Activated CD4-positive, alpha-beta T cell treated with anti-CD3 and anti-CD28 coated beads for 36 hours (primary cell): ENCODE measurements around the gene SUPT20HL1. TPM values are rescaled to one million over a fixed set of nuclear protein-coding genes. Genes with fewer than 3 reads are reported as not detected.
"Not testable (repeated sequence)": the region's sequence is repeated elsewhere in the genome, so short reads cannot be mapped to it uniquely, and the experiment has no call there.

Experiments used
- ATAC-seq: fragments of 200-7000 bp; cut with Tn5 transposase; one replicate; pipeline ENCODE4 v1.10.0; 2021; ENCODE audit warnings: mild to moderate bottlenecking, moderate library complexity
- CTCF ChIA-PET: fragments of 350-600 bp; sonication (Branson Sonifier 250); formaldehyde crosslinking; loops from one replicate; lab custom pipeline; 2021; ENCODE audit warnings: antibody characterized with exemption; lab: Charles Lee
- POLR2A ChIA-PET: fragments of 350-600 bp; sonication (Branson Sonifier 250); formaldehyde crosslinking; loops from one replicate; lab custom pipeline; 2021; ENCODE audit warnings: antibody characterized with exemption, inconsistent platforms; lab: Charles Lee
- DNase-seq: peaks from one replicate; pipeline ENCODE4 v3.0.0-alpha.2; 2020
- H3K27ac Mint-ChIP-seq: one replicate; pipeline ENCODE4 v1.8.0; 2021; ENCODE audit warnings: mixed read lengths
- H3K27me3 Mint-ChIP-seq: one replicate; pipeline ENCODE4 v1.8.0; 2021; ENCODE audit warnings: mixed read lengths
- H3K36me3 Mint-ChIP-seq: one replicate; pipeline ENCODE4 v1.8.0; 2021; ENCODE audit warnings: low read depth, mixed read lengths
- H3K4me1 Mint-ChIP-seq: one replicate; pipeline ENCODE4 v1.8.0; 2021; ENCODE audit warnings: mixed read lengths
- H3K4me3 Mint-ChIP-seq: one replicate; pipeline ENCODE4 v1.8.0; 2021; ENCODE audit warnings: mild to moderate bottlenecking, moderate library complexity, mixed read lengths
- H3K9me3 Mint-ChIP-seq: one replicate; pipeline ENCODE4 v1.8.0; 2021; ENCODE audit warnings: low read depth, mixed read lengths
- intact Hi-C, 2 experiments: fragments of 100-400 bp; cut with DNase I in 1 of 2; cut with micrococcal nuclease in 1 of 2; formaldehyde crosslinking; loops; one replicate each; pipeline versions ENCODE4 v1.14.2 to v1.15.1; 2022 to 2024; cut with DNase I, micrococcal nuclease
- total RNA-seq, 2 experiments: library from RNA; stranded (reverse); gene quantifications; one replicate each; pipeline ENCODE4 v1.2.3, GENCODE V29; 2021

Gene SUPT20HL1
- total RNA-seq, result under 1 TPM in 1 of 2 experiments, not detected in 1; 0.07 TPM

DNA sequence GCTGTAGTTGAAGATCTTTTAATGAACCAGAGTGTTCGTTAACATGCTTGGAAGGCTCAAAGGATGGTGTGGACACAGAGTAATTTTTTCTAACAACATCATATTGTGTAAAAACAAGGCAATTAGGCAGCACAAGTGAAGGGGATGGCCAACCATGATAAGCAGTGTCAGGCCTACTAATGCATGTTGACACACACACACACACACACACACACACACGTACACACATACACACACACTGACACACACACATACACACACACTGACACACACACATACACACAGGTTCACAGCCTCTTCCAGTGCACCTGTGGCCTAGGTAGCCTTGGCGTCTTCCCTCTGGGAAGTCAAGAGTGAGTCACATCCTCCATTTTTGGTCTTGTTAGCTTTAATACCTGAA is at the start of gene SUPT20HL1:
Gene SUPT20HL1 (plus strand): TSS at position 368 of the 400 bp plus-strand sequence. CDS start 2,122 bp downstream, outside the sequence.
- Mint-ChIP-seq H3K9me3 (no peaks in the 10 kb centered on the region), H3K36me3 (no peaks in the 10 kb centered on the region), H3K27me3 (no peaks in the 10 kb centered on the region), H3K4me1 (no peaks in the 10 kb centered on the region), H3K27ac (no peak within 1 kb of the TSS), H3K4me3 (no peak within 1 kb of the TSS)
- intact Hi-C loops, result no loop called here
- ChIA-PET CTCF (no interaction called here), POLR2A (no interaction called here)
- no peak for DNase-seq
- ATAC-seq, result no peak

DNA sequence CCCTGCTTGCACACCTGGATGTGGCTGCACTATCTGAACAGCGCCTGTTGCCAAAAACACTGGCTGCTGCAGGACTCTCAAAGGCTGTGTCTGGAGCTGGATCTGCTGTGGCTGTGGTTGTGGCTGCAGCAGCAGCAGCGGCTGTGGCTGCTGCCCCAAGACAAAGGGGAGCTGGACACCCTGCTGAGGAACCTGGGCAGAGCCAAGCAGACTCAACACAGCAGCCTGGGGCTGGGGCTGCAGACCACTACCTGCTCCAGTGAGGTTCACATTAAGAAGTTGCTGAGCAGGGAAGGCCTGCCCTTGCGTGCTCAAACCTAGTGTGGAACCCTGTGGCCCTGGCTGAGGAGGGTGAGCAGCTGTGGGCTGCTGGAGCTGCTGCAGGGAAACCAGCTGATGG is 49.5 kb upstream of the SUPT20HL1 start:
- ATAC-seq, H3K27ac Mint-ChIP-seq, H3K4me3 Mint-ChIP-seq, POLR2A ChIA-PET, intact Hi-C loops, DNase-seq, H3K9me3 Mint-ChIP-seq, H3K36me3 Mint-ChIP-seq, H3K4me1 Mint-ChIP-seq, H3K27me3 Mint-ChIP-seq: not testable (repeated sequence)
- CTCF ChIA-PET, result interaction anchor here (1.0 kb wide), 1 partner anchor 10 kb away, joined by 3 read pairs; no protein-coding TSS in a partner anchor

DNA sequence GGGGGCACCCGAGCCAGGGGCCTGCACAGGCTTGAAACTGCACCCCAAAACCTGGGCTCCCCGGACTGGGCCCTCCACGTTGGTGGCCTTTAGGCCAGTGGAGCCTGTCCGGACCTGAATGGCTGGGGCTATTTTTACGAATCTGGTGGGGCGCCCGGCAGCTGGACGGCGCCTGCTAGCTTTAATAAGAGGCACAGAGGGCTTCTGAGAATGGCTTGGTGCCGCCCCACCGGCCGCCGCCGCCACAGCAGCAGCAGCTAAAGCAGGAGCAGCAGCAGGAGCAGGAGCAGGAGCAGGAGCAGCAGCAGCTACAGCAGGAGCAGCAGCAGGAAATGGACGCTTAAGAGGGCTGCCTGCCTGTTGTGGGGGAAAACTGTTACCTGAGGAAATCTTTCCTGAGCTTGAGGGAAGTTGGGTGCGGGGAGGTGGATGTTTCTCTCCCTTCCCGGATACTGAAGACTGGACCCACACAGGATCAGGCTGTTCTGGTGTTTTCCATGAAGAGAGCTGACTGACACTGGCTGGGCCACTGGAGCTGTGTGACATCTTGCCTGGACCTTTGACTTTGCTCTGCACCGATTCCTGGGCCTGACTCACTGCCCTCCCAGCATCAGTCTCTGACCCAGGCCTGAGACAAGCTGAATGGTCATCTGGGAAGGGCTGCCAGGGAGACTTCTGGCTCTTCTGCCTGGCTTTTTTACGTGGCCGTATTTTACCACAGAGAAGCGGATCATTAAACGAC is 48.8 kb upstream of the SUPT20HL1 start:
- H3K27me3 Mint-ChIP-seq, intact Hi-C loops, H3K27ac Mint-ChIP-seq, H3K4me3 Mint-ChIP-seq, H3K9me3 Mint-ChIP-seq, POLR2A ChIA-PET, H3K36me3 Mint-ChIP-seq, ATAC-seq, H3K4me1 Mint-ChIP-seq, DNase-seq: not testable (repeated sequence)
- CTCF ChIA-PET, result interaction anchor here (1.0 kb wide), 1 partner anchor 11 kb away, joined by 3 read pairs; no protein-coding TSS in a partner anchor

DNA sequence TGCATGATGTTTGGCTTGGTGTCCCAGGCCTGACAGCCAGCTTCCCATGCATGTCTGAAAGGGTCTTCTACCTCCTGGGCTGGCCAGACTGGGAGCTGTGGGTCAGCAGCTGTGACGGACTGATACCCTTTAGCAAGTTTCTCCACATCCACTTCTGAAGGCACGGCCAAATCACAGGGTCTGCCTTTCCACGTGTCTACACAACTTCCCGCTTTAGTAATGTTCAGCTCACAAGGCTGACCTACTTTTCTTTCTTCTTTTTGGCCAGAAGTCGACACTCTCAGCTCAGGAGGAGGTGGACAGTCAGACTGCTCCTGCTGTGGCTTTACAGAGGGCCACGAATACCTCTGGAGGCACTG is 48.2 kb upstream of the SUPT20HL1 start:
- CTCF ChIA-PET, DNase-seq, ATAC-seq, H3K9me3 Mint-ChIP-seq, H3K4me1 Mint-ChIP-seq, H3K27me3 Mint-ChIP-seq, intact Hi-C loops, H3K4me3 Mint-ChIP-seq, POLR2A ChIA-PET, H3K36me3 Mint-ChIP-seq, H3K27ac Mint-ChIP-seq: not testable (repeated sequence)

DNA sequence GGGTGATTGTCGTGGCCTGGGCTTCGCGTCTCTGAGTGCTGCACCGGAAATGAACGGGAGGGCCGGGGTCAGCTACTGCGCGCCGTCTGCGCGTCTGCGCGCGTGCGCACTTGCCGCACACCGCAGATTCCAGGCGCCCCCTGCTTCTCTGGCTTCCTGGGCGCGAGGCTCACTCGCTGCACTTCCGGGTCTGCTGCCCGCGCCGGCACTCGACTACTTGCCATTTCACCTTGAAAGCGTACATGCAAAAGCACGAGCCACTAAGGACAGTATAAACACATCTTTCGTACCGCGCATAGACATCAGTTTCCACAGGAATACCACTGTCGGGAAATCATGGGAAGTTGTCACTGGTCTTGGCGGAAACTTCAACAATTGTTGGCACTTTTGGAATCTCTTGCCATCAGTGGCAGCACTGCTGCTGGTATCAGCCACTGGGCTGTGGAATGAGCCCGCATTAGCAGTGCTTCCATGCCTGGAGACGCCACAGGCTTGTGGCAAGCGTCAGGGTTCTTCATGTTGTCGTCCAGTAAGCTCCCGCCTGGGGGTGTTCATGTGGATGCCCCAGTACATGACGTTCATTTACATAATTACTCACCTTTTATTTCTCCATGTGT is 46.3 kb upstream of the SUPT20HL1 start, which contains the start of gene SUPT20HL2:
Gene SUPT20HL2 (minus strand): TSS at position 51 of the 617 bp plus-strand sequence. CDS start 754 bp downstream, outside the sequence.
- ChIA-PET CTCF (interaction anchor here (0.7 kb wide), 1 partner anchor 1180 kb away, joined by 3 read pairs; no protein-coding TSS in a partner anchor), POLR2A (no interaction called here)
- no peaks in the 10 kb centered on the region for H3K9me3 Mint-ChIP-seq
- DNase-seq, result no peak
- H3K27ac Mint-ChIP-seq, result no peak within 1 kb of the TSS
- peaks cover under 1% of the 10 kb centered on the region for H3K4me1 Mint-ChIP-seq
- no peak for ATAC-seq
- H3K36me3 Mint-ChIP-seq, result no peaks in the 10 kb centered on the region
- intact Hi-C loops, result no loop called here
- H3K27me3 Mint-ChIP-seq, result no peaks in the 10 kb centered on the region
- no peak within 1 kb of the TSS for H3K4me3 Mint-ChIP-seq

DNA sequence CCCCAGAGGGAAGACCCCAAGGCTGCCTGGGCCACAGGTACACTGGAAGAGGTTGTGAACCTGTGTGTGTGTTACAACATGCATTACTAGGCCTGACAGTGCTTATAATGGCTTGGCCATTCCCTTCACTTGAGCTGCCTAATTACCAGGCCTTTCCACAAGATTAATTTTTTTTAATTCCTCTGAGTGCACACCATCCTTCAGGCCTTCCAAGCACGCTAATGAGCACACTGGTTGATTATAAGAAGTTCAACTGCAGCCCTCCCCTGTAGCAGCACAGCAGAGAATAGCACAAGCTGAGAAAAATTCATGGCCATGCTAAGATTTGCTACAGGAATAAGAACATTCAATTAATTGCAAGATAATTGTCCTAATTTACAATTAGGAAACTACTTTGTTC is 44.3 kb upstream of the SUPT20HL1 start:
- CTCF ChIA-PET, result no interaction called here

DNA sequence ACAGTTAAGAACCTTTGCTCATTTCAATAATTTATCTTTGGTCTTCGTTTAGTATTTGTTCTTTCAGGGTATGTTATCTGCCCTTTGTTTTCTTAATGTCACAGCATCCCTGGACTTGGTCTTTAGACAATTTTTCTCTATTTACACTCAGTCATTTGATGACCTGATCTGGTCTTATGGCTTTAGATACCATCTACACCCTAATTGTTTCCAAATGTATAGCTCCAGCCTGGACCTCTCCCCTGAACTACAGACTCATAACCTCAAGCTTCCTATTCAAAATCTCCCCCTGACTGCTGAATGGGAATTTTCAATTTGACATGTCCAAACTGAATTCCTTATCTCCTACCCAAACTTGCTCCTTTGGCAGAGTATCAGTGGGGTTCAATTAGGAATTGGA is 42.9 kb upstream of the SUPT20HL1 start:
- ChIA-PET POLR2A (no interaction called here), CTCF (no interaction called here)
- H3K4me1 Mint-ChIP-seq, result no peaks in the 10 kb centered on the region
- H3K9me3 Mint-ChIP-seq, result no peaks in the 10 kb centered on the region
- no peaks in the 10 kb centered on the region for H3K36me3 Mint-ChIP-seq
- no peak overlapping the region for H3K4me3 Mint-ChIP-seq
- no peak overlapping the region for H3K27ac Mint-ChIP-seq
- peaks cover 2% of the 10 kb centered on the region for H3K27me3 Mint-ChIP-seq
- ATAC-seq (no peak), DNase-seq (no peak)
- intact Hi-C loops, result no loop called here

More for the DNA sequence above, 44.3 kb upstream of the SUPT20HL1 start:
- no peak for ATAC-seq
- Mint-ChIP-seq H3K27me3 (peaks cover 2% of the 10 kb centered on the region), H3K9me3 (no peaks in the 10 kb centered on the region), H3K27ac (no peak overlapping the region), H3K4me1 (no peaks in the 10 kb centered on the region), H3K4me3 (no peak overlapping the region), H3K36me3 (no peaks in the 10 kb centered on the region)
- POLR2A ChIA-PET, result no interaction called here
- DNase-seq, result no peak
- intact Hi-C loops, result no loop called here

DNA sequence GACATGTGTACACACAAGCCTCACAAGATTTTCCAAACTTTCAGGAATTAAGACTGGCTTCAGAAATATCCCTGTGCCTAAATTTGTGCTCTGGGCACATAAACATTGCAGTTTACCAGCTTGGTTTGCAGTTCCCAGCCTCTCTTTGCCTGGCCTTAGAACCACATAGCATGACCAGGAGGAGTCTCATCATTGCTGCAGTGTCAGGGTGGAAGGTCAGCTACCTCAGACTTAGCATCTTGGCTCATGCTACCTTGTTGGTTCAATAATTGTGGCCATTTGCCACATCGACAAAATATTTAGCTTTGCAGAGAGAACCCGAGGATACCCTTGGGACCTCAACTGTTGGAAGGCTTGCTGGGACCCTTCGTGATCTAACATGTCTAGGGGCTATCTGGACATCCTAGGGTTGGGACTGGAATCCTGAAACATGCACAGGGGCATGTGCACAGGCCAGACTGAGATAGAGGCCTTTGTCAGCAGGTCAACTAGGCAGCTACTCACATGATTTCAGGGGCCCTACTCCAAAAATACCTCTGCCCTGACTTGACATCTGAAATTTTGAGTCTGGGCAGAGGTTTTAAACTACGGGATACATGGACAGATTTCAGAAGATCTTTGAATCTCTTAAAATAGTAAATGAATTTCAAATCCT is 38.6 kb upstream of the SUPT20HL1 start:
- peaks cover 9% of the 10 kb centered on the region for H3K27me3 Mint-ChIP-seq
- no peaks in the 10 kb centered on the region for H3K36me3 Mint-ChIP-seq
- intact Hi-C loops, result no loop called here
- no peaks in the 10 kb centered on the region for H3K9me3 Mint-ChIP-seq
- CTCF ChIA-PET, result no interaction called here
- H3K27ac Mint-ChIP-seq, result no peak overlapping the region
- ATAC-seq, result no peak
- DNase-seq, result no peak
- no peaks in the 10 kb centered on the region for H3K4me1 Mint-ChIP-seq
- POLR2A ChIA-PET, result no interaction called here
- no peak overlapping the region for H3K4me3 Mint-ChIP-seq

DNA sequence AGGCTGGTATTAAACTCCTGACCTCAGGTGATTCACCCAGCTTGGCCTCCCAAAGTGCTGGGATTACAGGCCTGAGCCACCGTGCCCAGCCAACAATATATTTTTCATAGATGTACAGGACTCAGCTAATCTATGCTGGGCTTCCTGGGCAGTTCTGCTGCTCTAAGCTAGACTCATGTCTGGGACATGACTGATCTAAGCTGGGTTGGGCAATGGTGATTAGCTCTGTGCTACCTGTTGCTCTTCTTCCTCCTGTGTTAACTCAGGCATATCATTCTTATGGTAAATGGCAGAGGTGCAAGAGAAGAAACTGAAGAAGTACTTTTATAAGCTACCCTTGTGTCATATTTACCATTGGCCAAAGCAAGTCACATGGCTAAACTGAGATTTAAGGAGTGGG is 35.2 kb upstream of the SUPT20HL1 start:
- CTCF ChIA-PET, result no interaction called here
- no peaks in the 10 kb centered on the region for H3K4me1 Mint-ChIP-seq

DNA sequence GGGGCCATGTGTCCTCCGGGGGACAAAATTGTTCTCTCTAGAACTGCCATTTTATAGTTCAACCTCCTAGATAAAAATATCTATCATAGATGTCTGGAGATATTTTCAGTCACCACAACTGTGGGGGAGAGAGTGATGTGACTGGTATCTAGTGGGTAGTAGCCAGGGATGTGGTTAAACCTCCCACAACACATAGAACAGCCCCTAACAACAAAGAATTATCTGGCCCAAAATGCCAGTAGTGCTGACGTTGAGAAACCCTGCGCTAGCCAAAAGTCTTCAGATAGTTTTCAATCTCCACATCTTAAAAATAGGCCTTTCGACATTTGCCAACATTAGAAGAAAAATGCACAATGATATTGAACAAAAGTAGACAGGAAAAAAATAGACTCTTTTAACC is 27.6 kb upstream of the SUPT20HL1 start:
- Mint-ChIP-seq H3K9me3 (peaks cover 2% of the 10 kb centered on the region), H3K4me1 (no peaks in the 10 kb centered on the region), H3K36me3 (no peaks in the 10 kb centered on the region), H3K4me3 (no peak overlapping the region), H3K27me3 (peaks cover 4% of the 10 kb centered on the region), H3K27ac (no peak overlapping the region)
- ATAC-seq (no peak), DNase-seq (no peak)
- POLR2A ChIA-PET, result no interaction called here
- intact Hi-C loops, result no loop called here
- CTCF ChIA-PET, result no interaction called here

More for the DNA sequence above, 35.2 kb upstream of the SUPT20HL1 start:
- intact Hi-C loops, result no loop called here
- ATAC-seq (no peak), DNase-seq (no peak)
- no peak overlapping the region for H3K27ac Mint-ChIP-seq
- POLR2A ChIA-PET, result no interaction called here
- H3K36me3 Mint-ChIP-seq, result no peaks in the 10 kb centered on the region
- H3K4me3 Mint-ChIP-seq, result no peak overlapping the region
- peaks cover 7% of the 10 kb centered on the region for H3K27me3 Mint-ChIP-seq
- no peaks in the 10 kb centered on the region for H3K9me3 Mint-ChIP-seq

DNA sequence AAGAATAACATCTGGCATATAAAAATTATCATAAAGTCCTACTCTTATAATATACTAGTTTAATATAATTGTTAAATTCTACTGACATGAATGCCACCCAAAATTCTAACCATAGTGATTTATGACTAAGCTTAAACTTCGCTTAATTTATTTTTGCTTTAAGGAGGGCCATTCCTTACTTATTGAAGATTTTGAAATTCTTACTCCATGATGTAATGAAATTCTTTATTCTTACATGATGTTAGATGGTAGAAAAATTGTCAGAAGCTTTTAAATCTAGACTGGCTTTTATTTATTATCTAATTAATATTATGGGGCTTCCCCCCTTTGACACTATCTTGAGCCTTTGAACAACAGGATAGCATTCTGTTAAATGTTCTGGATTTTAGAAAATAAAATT is 27.1 kb upstream of the SUPT20HL1 start:
- POLR2A ChIA-PET, result no interaction called here
- no peak for ATAC-seq
- Mint-ChIP-seq H3K9me3 (peaks cover 2% of the 10 kb centered on the region), H3K27ac (no peak overlapping the region), H3K4me1 (no peaks in the 10 kb centered on the region), H3K36me3 (no peaks in the 10 kb centered on the region), H3K27me3 (peaks cover 4% of the 10 kb centered on the region), H3K4me3 (no peak overlapping the region)
- CTCF ChIA-PET, result interaction anchor here (0.7 kb wide), 1 partner anchor 316 kb away, joined by 3 read pairs; no protein-coding TSS in a partner anchor
- intact Hi-C loops, result no loop called here
- no peak for DNase-seq
